HS-5 (cell line): ENCODE data around the gene PIK3CG.
"Not testable (repeated sequence)": the region's sequence is repeated elsewhere in the genome, so short reads cannot be mapped to it uniquely, and the experiment has no call there.

Source experiments
- DNase-seq: peaks from one replicate; pipeline ENCODE4 v3.0.0-alpha.2; 2012; ENCODE audit warnings: low read depth

Gene PIK3CG

GRCh38 chr7:106938803-106939202 is 73.7 kb downstream of the PIK3CG start:
- DNase-seq, result no peak

- DNase-seq, result no peak
Observed at GRCh38 chr7:106944035-106944665, 79.1 kb downstream of the PIK3CG start.

GRCh38 chr7:106947244-106947728 is 82.2 kb downstream of the PIK3CG start:
- DNase-seq, result peak; percentile 16

- DNase-seq, result no peak
Observed at GRCh38 chr7:106952001-106952657, 87.0 kb downstream of the PIK3CG start.

- no peak for DNase-seq
Observed at GRCh38 chr7:106952658-106953231, 87.7 kb downstream of the PIK3CG start.

- DNase-seq, result no peak
Observed at GRCh38 chr7:106954840-106955239, 89.8 kb downstream of the PIK3CG start.

GRCh38 chr7:106955857-106956256 is 90.8 kb downstream of the PIK3CG start:
- DNase-seq, result not testable (repeated sequence)
